Stimulated activated CD8-positive, alpha-beta memory T cell treated with anti-CD3 and anti-CD28 coated beads, Interleukin-12 subunit alpha, Interleukin-12 subunit beta, amount 100 ng/mL, for 4 hours (primary cell): ENCODE results near the gene PCBD1.
"Not testable (repeated sequence)": the region's sequence is repeated elsewhere in the genome, so short reads cannot be mapped to it uniquely, and the experiment has no call there.

Experiments used
- DNase-seq: peaks from one replicate; pipeline ENCODE4 v3.0.0-alpha.2; 2020; ENCODE audit warnings: low read depth

Gene PCBD1

GRCh38 chr10:70863470-70864160 lies 24.8 kb downstream of the PCBD1 start:
- DNase-seq, result no peak

GRCh38 chr10:70861495-70862197 lies 26.7 kb downstream of the PCBD1 start:
- DNase-seq, result not testable (repeated sequence)

- no peak for DNase-seq
Measured at GRCh38 chr10:70858759-70859158, 29.6 kb downstream of the PCBD1 start.

GRCh38 chr10:70856454-70856853 lies 31.9 kb downstream of the PCBD1 start:
- no peak for DNase-seq

GRCh38 chr10:70853457-70853856 lies 34.9 kb downstream of the PCBD1 start:
- no peak for DNase-seq

GRCh38 chr10:70853038-70853437 lies 35.3 kb downstream of the PCBD1 start:
- DNase-seq, result no peak

GRCh38 chr10:70851597-70852475 lies 36.5 kb downstream of the PCBD1 start:
- DNase-seq, result no peak

- no peak for DNase-seq
Measured at GRCh38 chr10:70850097-70850496, 38.3 kb downstream of the PCBD1 start.

- no peak for DNase-seq
Measured at GRCh38 chr10:70849582-70850016, 38.8 kb downstream of the PCBD1 start.

- DNase-seq, result no peak
Measured at GRCh38 chr10:70847659-70848360, 40.6 kb downstream of the PCBD1 start.

- DNase-seq, result no peak
Measured at GRCh38 chr10:70846795-70847194, 41.6 kb downstream of the PCBD1 start.

GRCh38 chr10:70845816-70846215 lies 42.5 kb downstream of the PCBD1 start:
- DNase-seq, result no peak

- no peak for DNase-seq
Measured at GRCh38 chr10:70845256-70845655, 43.1 kb downstream of the PCBD1 start.

GRCh38 chr10:70843776-70844489 lies 44.4 kb downstream of the PCBD1 start:
- no peak for DNase-seq

- DNase-seq, result no peak
Measured at GRCh38 chr10:70843333-70843732, 45.0 kb downstream of the PCBD1 start.

GRCh38 chr10:70840836-70841235 lies 47.5 kb downstream of the PCBD1 start:
- no peak for DNase-seq

- DNase-seq, result no peak
Measured at GRCh38 chr10:70838270-70838805, 50.0 kb downstream of the PCBD1 start.

- no peak for DNase-seq
Measured at GRCh38 chr10:70837660-70838059, 50.7 kb downstream of the PCBD1 start.

- DNase-seq, result no peak
Measured at GRCh38 chr10:70836319-70836718, 52.0 kb downstream of the PCBD1 start.

GRCh38 chr10:70834441-70835151 lies 53.8 kb downstream of the PCBD1 start:
- DNase-seq, result no peak
